RKO (cell line): Measurements from ENCODE around the gene PTGIR.
"Not testable (repeated sequence)": the region's sequence is repeated elsewhere in the genome, so short reads cannot be mapped to it uniquely, and the experiment has no call there.

Source experiments
- DNase-seq: peaks from one replicate; pipeline ENCODE4 v3.0.0-alpha.2; 2016; ENCODE audit warnings: low spot score

PTGIR gene

GRCh38 chr19:46639358-46640182 is 14.7 kb upstream of the PTGIR start:
- no peak for DNase-seq

GRCh38 chr19:46637224-46637623 is 12.3 kb upstream of the PTGIR start:
- no peak for DNase-seq

GRCh38 chr19:46635920-46636761 is 11.3 kb upstream of the PTGIR start, which contains the start of gene GNG8:
GNG8 (minus strand) TSS chr19:46636202; CDS start chr19:46634682, 1,520 bp downstream.
- DNase-seq = no peak

GRCh38 chr19:46634656-46635218 is 9.8 kb upstream of the PTGIR start:
- DNase-seq = no peak

- DNase-seq = peak; percentile 66
Observed at GRCh38 chr19:46634045-46634655, 9.3 kb upstream of the PTGIR start.

- DNase-seq = no peak
Observed at GRCh38 chr19:46633130-46633529, 8.2 kb upstream of the PTGIR start.

- no peak for DNase-seq
Observed at GRCh38 chr19:46631481-46631880, 6.6 kb upstream of the PTGIR start.

- DNase-seq = no peak
Observed at GRCh38 chr19:46630586-46631205, 5.8 kb upstream of the PTGIR start.

GRCh38 chr19:46629546-46630025 is 4.7 kb upstream of the PTGIR start:
- no peak for DNase-seq

- not testable (repeated sequence) for DNase-seq
Observed at GRCh38 chr19:46628970-46629369, 4.1 kb upstream of the PTGIR start.

GRCh38 chr19:46626446-46626845 is 1.6 kb upstream of the PTGIR start:
- DNase-seq = no peak

- no peak for DNase-seq
Observed at GRCh38 chr19:46625731-46626130, 842 bp upstream of the PTGIR start.

GRCh38 chr19:46623915-46624502 is 880 bp downstream of the PTGIR start:
- DNase-seq = no peak

GRCh38 chr19:46622118-46622446 is 2.8 kb downstream of the PTGIR start:
- no peak for DNase-seq

- no peak for DNase-seq
Observed at GRCh38 chr19:46621191-46622117, 3.4 kb downstream of the PTGIR start.

GRCh38 chr19:46620716-46621115 is 4.2 kb downstream of the PTGIR start:
- no peak for DNase-seq

GRCh38 chr19:46620267-46620666 is 4.6 kb downstream of the PTGIR start:
- DNase-seq = no peak

GRCh38 chr19:46618670-46619231 is 6.1 kb downstream of the PTGIR start:
- DNase-seq = no peak

- no peak for DNase-seq
Observed at GRCh38 chr19:46617601-46618000, 7.3 kb downstream of the PTGIR start.
